SK-N-SH (cell line): ENCODE data around the gene HSBP1.

ENCODE experiments used
- EZH2phosphoT487 ChIP-seq: fragments of 200-600 bp; sonication (generic); IDR thresholded peaks from 2 replicates; pipeline ENCODE4 v1.6.1; 2017; ENCODE audit warnings: low read depth, mixed run types, mild to moderate bottlenecking, antibody characterized with exemption, moderate library complexity, borderline replicate concordance
- SIN3A ChIP-seq: IDR thresholded peaks from 2 replicates; pipeline ENCODE4 v1.6.1; 2012; ENCODE audit warnings: low read depth, mild to moderate bottlenecking, low read length, moderate library complexity, borderline replicate concordance
- TF ChIP-seq, protein P1 (sequence below): fragments of 200-600 bp; sonication (generic); IDR thresholded peaks from 2 replicates; pipeline ENCODE4 v1.6.1; 2017; ENCODE audit warnings: antibody characterized with exemption, mild to moderate bottlenecking, moderate library complexity
- TF ChIP-seq, protein P2 (sequence below): IDR thresholded peaks from 2 replicates; pipeline ENCODE4 v1.6.1; 2012; ENCODE audit warnings: mild to moderate bottlenecking, low read depth, low read length, moderate library complexity

DNA sequence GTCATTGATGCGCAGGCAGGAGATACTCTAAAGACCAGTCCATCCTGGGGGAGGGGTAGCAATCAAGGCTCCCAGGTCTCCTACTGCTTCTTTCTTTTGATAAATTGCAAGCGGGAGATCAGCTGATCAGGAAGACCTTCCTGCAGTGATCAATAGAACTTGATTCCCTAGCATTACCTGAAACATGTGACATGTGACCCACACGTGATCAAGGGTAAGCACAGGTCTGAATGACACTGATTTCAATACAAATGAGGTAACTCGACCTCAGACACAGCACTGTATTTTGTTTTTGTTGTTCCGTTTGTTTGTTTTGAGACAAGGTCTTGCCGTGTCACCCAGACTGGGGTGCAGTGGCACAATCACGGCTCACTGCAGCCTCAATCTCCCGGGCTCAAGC lies 51.5 kb downstream of the HSBP1 start:
- TF ChIP-seq, protein P1, sequence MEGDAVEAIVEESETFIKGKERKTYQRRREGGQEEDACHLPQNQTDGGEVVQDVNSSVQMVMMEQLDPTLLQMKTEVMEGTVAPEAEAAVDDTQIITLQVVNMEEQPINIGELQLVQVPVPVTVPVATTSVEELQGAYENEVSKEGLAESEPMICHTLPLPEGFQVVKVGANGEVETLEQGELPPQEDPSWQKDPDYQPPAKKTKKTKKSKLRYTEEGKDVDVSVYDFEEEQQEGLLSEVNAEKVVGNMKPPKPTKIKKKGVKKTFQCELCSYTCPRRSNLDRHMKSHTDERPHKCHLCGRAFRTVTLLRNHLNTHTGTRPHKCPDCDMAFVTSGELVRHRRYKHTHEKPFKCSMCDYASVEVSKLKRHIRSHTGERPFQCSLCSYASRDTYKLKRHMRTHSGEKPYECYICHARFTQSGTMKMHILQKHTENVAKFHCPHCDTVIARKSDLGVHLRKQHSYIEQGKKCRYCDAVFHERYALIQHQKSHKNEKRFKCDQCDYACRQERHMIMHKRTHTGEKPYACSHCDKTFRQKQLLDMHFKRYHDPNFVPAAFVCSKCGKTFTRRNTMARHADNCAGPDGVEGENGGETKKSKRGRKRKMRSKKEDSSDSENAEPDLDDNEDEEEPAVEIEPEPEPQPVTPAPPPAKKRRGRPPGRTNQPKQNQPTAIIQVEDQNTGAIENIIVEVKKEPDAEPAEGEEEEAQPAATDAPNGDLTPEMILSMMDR = no peak
- no peak for TF ChIP-seq SIN3A
- no peak for TF ChIP-seq EZH2phosphoT487
- TF ChIP-seq, protein P2, sequence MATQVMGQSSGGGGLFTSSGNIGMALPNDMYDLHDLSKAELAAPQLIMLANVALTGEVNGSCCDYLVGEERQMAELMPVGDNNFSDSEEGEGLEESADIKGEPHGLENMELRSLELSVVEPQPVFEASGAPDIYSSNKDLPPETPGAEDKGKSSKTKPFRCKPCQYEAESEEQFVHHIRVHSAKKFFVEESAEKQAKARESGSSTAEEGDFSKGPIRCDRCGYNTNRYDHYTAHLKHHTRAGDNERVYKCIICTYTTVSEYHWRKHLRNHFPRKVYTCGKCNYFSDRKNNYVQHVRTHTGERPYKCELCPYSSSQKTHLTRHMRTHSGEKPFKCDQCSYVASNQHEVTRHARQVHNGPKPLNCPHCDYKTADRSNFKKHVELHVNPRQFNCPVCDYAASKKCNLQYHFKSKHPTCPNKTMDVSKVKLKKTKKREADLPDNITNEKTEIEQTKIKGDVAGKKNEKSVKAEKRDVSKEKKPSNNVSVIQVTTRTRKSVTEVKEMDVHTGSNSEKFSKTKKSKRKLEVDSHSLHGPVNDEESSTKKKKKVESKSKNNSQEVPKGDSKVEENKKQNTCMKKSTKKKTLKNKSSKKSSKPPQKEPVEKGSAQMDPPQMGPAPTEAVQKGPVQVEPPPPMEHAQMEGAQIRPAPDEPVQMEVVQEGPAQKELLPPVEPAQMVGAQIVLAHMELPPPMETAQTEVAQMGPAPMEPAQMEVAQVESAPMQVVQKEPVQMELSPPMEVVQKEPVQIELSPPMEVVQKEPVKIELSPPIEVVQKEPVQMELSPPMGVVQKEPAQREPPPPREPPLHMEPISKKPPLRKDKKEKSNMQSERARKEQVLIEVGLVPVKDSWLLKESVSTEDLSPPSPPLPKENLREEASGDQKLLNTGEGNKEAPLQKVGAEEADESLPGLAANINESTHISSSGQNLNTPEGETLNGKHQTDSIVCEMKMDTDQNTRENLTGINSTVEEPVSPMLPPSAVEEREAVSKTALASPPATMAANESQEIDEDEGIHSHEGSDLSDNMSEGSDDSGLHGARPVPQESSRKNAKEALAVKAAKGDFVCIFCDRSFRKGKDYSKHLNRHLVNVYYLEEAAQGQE = no peak
